A673 (cell line): ENCODE data around the gene PPY. TPM values are rescaled to one million over a fixed set of nuclear protein-coding genes. Genes with fewer than 3 reads are reported as not detected.
"Not testable (repeated sequence)": the region's sequence is repeated elsewhere in the genome, so short reads cannot be mapped to it uniquely, and the experiment has no call there.

Experiments
- BruUV-seq: library from RNA; stranded (reverse); fragments of 400-500 nt; replicated peaks from 2 replicates; lab custom pipeline; 2021; lab: Mats Ljungman, UMichigan
- CTCF ChIA-PET: fragments of 300-600 bp; sonication (Branson Sonifier 250); formaldehyde crosslinking; loops from one replicate; lab custom pipeline; 2022; ENCODE audit warnings: antibody characterized with exemption; lab: Charles Lee
- POLR2A ChIA-PET: fragments of 300-600 bp; sonication (Branson Sonifier 250); formaldehyde crosslinking; loops from one replicate; lab custom pipeline; 2022; ENCODE audit warnings: antibody characterized with exemption; ENCODE audit not compliant: low non-redundant PET; lab: Charles Lee
- DNase-seq: peaks from one replicate; pipeline ENCODE4 v3.0.0-alpha.2; 2015; ENCODE audit warnings: low spot score
- H3K27ac ChIP-seq: fragments of 200-600 bp; sonication (generic); 2 replicates; pipeline ENCODE4 v1.5.1; 2016; ENCODE audit warnings: mixed run types, low read depth, mild to moderate bottlenecking, mixed read lengths, antibody characterized with exemption, low read length; ENCODE audit not compliant: poor library complexity, severe bottlenecking
- H3K27me3 ChIP-seq: fragments of 200-600 bp; sonication (generic); replicated peaks from 2 replicates; pipeline ENCODE4 v1.6.1; 2017; ENCODE audit warnings: mixed run types, low read depth, mild to moderate bottlenecking, mixed read lengths, antibody characterized with exemption, low read length; ENCODE audit not compliant: insufficient read depth, poor library complexity
- H3K36me3 ChIP-seq: fragments of 200-600 bp; sonication (generic); 2 replicates; pipeline ENCODE4 v1.6.1; 2016; ENCODE audit warnings: mixed run types, mild to moderate bottlenecking, mixed read lengths, antibody characterized with exemption, low read length; ENCODE audit not compliant: insufficient read depth, poor library complexity, severe bottlenecking
- H3K4me1 ChIP-seq: fragments of 200-600 bp; sonication (generic); 2 replicates; pipeline ENCODE4 v1.6.1; 2017; ENCODE audit warnings: mixed run types, mild to moderate bottlenecking, mixed read lengths, antibody characterized with exemption, low read length; ENCODE audit not compliant: insufficient read depth, poor library complexity, severe bottlenecking
- H3K4me3 ChIP-seq: fragments of 200-600 bp; sonication (generic); 2 replicates; pipeline ENCODE4 v1.5.1; 2016; ENCODE audit warnings: low read depth, mixed run types, mild to moderate bottlenecking, mixed read lengths, low read length; ENCODE audit not compliant: poor library complexity, severe bottlenecking
- H3K9me3 ChIP-seq: fragments of 200-600 bp; sonication (generic); 2 replicates; pipeline ENCODE4 v1.6.1; 2016; ENCODE audit warnings: mixed run types, low read depth, mild to moderate bottlenecking, mixed read lengths, antibody characterized with exemption, low read length; ENCODE audit not compliant: poor library complexity, severe bottlenecking
- EZH2 ChIP-seq: fragments of 200-600 bp; sonication (generic); IDR thresholded peaks from 2 replicates; pipeline ENCODE4 v1.6.1; 2017; ENCODE audit warnings: borderline replicate concordance, low read depth, mild to moderate bottlenecking, mixed read lengths, antibody characterized with exemption, low read length; ENCODE audit not compliant: poor library complexity, severe bottlenecking
- intact Hi-C: fragments of 100-400 bp; cut with micrococcal nuclease; formaldehyde crosslinking; loops from one replicate; pipeline ENCODE4 v1.10.0; 2022; ENCODE audit not compliant: unreplicated experiment
- total RNA-seq: library from RNA; stranded (reverse); gene quantifications from 2 replicates; pipeline ENCODE4 v1.2.3, GENCODE V29; 2021
- TF ChIP-seq, protein P1 (sequence below): fragments of 300-800, 200-600 bp; sonication (generic); conservative IDR thresholded peaks from 2 replicates; pipeline ENCODE4 v1.5.1; 2017; ENCODE audit warnings: low read depth, mild to moderate bottlenecking, antibody characterized with exemption, low read length, moderate library complexity, mixed read lengths

PPY gene
- total RNA-seq, 1 experiment from 2014 or later = not detected

DNA sequence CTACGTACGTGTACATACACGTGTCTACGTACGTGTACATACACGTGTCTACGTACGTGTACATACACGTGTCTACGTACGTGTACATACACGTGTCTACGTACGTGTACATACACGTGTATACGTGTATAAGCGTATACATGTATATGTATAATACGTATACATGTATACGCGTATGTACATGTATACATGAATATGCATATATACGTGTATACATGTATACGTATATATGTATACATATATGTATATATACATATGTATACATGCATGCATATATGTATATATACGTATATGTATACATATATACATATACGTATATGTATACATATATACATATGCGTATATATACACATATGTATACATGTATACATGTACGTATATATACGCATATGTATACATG lies 33.6 kb upstream of the PPY start:
- Histone ChIP-seq H3K4me1 (no peaks in the 10 kb centered on the region), H3K9me3 (no peaks in the 10 kb centered on the region), H3K4me3 (no peak overlapping the region), H3K36me3 (no peaks in the 10 kb centered on the region), H3K27ac (no peak overlapping the region), H3K27me3 (no peaks in the 10 kb centered on the region)
- POLR2A ChIA-PET = no interaction called here
- no peak for DNase-seq
- intact Hi-C loops = no loop called here
- no peak for TF ChIP-seq EZH2
- TF ChIP-seq, protein P1, sequence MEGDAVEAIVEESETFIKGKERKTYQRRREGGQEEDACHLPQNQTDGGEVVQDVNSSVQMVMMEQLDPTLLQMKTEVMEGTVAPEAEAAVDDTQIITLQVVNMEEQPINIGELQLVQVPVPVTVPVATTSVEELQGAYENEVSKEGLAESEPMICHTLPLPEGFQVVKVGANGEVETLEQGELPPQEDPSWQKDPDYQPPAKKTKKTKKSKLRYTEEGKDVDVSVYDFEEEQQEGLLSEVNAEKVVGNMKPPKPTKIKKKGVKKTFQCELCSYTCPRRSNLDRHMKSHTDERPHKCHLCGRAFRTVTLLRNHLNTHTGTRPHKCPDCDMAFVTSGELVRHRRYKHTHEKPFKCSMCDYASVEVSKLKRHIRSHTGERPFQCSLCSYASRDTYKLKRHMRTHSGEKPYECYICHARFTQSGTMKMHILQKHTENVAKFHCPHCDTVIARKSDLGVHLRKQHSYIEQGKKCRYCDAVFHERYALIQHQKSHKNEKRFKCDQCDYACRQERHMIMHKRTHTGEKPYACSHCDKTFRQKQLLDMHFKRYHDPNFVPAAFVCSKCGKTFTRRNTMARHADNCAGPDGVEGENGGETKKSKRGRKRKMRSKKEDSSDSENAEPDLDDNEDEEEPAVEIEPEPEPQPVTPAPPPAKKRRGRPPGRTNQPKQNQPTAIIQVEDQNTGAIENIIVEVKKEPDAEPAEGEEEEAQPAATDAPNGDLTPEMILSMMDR = no peak
- CTCF ChIA-PET = no interaction called here
- no TSS peak for BruUV-seq

DNA sequence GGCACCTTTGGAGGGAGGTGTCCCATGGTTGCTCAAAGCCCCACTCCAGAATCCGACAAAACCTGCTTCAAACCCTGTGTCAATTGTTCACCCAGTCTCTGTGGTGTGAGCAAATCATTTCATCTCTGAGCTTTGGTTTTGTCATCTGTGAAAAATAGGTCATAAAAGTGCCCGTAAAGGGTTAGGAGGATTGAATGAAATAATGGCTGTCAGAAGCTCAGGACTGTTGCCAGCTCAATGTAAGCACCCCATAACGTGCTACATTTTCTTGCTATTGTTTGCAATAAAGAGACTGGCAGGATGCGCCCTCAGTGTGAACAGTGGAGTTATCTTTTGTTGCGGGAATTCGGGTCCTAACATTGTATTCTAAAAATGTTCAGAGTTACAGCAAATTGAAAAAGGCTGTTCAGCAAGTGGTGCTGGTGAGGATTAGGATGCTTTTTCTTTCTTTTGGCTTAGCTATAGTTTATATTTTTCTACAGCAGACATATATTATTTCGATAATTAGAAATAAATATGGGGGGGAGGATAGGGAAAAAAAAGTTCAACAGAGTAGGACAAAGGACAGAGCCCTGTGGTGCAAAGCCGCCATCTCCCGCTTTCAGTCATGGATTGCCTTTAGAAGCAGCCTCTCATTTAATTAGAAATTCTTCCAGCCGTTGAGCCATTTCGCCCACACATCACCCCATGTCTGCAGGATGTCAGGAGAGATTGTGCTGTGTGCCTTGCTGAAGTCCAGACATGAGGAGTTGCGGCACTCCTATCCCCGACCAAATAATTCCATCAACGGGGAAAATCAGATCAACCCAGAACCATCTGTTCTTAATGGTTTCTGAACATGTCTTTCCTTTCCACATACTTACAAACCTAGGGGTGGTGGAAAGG lies 32.3 kb upstream of the PPY start:
- Histone ChIP-seq H3K36me3 (no peaks in the 10 kb centered on the region), H3K4me1 (no peaks in the 10 kb centered on the region), H3K27ac (no peak overlapping the region), H3K27me3 (no peaks in the 10 kb centered on the region), H3K9me3 (no peaks in the 10 kb centered on the region), H3K4me3 (no peak overlapping the region)
- ChIA-PET CTCF (no interaction called here), POLR2A (no interaction called here)
- intact Hi-C loops = no loop called here
- BruUV-seq = no TSS peak
- no peak for TF ChIP-seq EZH2
- TF ChIP-seq, protein P1 = no peak
- no peak for DNase-seq

DNA sequence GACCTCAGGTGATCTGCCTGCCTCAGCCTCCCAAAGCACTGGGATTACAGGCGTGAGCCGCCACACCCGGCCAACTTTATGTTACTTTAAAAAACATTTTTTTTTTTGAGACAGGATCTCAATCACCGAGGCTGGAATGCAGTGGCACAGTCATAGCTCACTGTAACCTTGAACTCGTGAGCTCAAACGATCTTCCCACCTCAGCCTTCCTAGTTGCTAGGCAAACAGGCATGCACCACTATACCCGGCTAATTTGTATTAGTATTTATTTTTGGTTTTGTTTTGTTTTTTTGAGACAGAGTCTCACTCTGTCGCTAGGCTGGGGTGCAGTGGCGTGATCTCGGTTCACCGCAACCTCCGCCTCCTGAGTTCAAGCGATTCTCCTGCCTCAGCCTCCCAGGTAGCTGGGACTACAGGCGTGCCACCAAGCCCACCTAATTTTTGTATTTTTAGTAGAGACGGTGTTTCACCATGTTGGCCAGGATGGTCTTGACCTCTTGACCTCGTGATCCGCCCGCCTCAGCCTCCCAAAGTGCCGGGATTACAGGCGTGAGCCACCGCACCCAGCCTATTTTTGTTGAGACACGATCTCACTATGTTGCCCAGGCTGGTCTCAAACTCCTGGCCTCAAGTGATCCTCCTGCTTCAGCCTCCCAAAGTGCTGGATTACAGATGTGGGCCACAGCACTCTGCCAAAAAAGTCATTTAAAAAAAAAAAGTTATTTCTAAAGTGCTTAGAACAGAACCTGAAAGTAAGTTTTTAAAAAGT lies 30.4 kb upstream of the PPY start:
- H3K36me3 ChIP-seq, H3K4me3 ChIP-seq, H3K9me3 ChIP-seq, intact Hi-C loops, H3K4me1 ChIP-seq, H3K27ac ChIP-seq, BruUV-seq, H3K27me3 ChIP-seq, DNase-seq: not testable (repeated sequence)
- POLR2A ChIA-PET = interaction anchor here (0.6 kb wide), 1 partner anchor 15 kb away, joined by 3 read pairs; no protein-coding TSS in a partner anchor
- CTCF ChIA-PET = interaction anchor here (0.7 kb wide), 1 partner anchor 62 kb away, joined by 4 read pairs; no protein-coding TSS in a partner anchor

DNA sequence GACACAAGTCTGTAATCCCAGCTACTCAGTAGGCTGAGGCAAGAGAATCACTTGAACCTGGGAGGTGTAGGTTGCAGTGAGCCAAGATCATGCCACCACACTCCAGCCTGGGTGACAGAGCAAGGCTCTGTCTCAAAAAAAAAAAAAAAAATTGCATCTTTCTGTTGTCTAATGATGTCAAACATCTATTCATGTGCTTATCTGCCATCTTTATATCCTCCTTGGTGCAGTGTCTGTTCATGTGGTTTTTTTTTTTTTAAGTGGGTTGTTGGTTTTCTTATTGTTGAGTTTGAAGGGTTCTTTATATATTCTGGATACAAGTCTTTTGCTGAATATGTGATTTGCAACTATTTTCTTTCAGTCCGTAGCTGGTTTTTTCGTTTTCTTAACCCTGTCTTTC lies 29.2 kb upstream of the PPY start:
- H3K4me1 ChIP-seq, CTCF ChIA-PET, intact Hi-C loops, BruUV-seq, H3K27me3 ChIP-seq, H3K9me3 ChIP-seq, H3K27ac ChIP-seq, POLR2A ChIA-PET, H3K4me3 ChIP-seq, H3K36me3 ChIP-seq, DNase-seq: not testable (repeated sequence)
